CD4-positive, alpha-beta T cell treated with Interleukin-15 for 4 hours (primary cell): ENCODE results near the gene OLA1.

Experiments used
- DNase-seq: peaks from one replicate; pipeline ENCODE4 v3.0.0-alpha.2; 2020; ENCODE audit warnings: low spot score

The OLA1 gene

DNA sequence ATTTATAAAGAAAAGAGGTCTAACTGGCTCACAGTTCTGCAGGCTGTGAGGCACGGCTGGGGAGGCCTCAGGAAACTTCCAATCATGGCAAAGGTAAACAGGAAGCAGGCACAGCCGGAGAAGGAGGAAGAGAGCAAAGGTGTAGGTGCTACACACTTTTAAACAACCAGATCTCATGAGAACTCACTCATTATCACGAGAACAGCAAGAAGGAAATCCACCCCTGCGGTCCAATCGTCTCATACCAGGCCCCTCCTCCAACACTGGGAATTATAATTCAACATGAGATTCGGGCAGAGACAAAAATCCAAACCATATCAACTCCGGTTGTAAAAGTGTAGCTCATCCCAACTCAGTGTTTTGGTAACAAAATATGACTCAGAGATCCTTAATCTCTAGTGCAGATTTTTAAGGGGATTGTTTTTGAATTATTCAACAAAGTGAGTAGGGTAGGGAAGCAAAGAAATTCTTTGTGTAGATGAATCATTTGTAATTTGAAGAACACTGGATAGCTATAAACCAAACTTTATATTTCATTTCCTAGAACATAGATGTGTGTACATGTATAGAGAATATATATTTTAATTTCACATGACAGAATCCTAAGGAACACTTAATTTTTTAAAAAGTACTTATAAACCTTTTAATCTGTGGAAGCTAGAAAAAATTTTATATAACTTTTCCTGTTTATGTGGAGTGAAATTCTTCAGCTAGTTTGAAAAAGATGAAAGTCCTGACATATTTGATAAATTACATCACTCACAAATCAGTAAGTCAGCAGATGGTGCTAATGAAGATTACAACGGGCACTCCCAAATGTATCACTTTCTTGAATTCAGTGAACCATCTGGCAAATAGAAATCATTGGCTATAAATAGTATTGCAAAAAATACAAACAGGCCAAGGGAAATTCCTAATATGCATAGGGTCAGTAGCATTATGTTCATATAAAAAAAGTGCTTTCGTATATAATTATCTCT lies 130.1 kb downstream of the OLA1 start:
- no peak for DNase-seq

DNA sequence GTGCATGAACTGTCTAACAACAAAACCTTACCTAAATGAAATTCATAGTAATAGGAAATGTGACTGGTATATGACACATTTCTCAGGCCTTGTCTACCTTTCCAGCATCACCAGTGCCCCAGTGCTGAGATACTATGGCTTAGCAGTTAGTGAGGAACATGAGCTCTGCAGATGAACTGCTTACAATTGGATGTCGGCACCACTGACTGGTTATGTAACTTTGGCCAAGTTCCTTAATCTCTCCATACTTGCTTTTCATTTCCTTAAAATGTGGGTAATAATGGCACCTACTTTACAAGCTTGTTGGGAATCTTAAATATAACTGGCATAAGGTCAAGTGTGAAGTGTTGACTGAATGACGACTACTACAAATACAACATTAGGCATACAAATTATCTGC lies 136.3 kb downstream of the OLA1 start:
- DNase-seq: no peak

DNA sequence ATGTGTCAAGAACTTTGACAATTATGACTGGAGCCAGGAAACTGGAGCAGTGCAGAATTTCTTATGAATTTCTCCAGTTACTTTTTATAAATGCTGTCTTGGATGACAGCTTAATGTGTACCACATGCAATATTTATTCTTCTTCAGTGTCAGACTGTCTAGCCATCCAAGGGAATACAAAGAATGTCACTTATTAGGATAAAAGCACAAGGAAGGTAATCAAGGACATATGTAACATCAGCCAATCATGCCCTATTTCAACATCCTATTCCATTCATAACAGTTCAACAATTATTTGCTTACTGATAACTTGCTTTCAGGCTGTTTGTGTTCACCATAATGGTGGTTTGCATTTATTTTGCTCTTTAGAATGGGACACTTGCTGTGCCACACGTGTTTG lies 139.8 kb downstream of the OLA1 start:
- DNase-seq: no peak

DNA sequence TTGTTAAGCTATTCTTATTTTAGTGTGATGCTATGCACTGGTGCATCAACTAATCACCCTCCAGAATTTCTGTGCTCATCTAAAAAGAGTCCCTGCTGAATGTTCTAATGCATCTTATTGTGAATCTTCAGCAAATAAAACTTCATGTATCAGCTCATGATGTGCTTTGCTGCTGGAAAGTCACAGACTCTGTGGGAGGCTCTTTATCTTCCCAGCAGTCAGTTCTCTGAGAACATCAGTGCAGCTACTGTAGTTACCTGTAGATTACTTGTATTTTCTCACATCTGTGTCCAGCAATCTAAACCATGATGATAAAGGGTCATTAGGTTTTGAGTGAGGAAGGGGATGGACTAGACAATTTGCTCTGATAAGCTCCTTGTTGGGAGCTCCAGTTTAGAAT lies 141.6 kb downstream of the OLA1 start:
- no peak for DNase-seq

DNA sequence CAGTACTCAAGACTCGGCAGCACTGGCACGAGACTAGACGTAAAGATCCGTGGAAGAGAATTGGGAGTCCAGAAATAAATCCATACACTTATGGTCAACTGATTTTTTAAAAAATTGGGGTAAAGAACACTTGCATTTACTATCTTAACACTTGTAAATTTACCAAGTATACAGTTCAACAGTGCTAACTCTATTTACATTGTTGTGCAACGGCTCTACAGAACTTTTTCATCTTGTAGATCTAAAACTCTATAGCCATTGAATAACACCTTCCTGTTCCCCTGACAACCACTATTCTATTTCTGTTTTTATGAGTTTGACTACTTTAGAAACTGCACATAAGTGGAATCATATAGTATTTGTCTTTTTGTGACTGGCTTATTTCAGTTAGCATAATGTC lies 153.8 kb downstream of the OLA1 start:
- DNase-seq: no peak

DNA sequence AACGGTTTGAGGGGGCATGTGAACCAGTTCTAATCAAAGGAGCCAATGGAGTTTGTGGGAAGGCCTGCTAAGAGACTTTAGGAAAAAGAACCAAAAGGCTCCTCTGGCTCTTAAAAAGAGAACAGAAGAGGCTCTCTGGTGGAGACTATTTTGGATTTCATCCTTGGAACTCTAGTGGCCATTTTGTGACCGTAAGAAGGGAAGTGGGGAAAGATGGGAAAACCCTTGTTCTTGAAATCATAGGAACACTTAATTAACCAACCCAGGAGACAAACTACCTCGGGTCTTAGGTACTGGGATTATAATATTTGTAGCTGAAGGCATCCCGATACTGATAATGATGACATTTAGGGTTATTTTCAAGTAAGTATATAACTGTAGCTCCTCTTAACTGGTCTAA lies 157.9 kb downstream of the OLA1 start:
- no peak for DNase-seq

DNA sequence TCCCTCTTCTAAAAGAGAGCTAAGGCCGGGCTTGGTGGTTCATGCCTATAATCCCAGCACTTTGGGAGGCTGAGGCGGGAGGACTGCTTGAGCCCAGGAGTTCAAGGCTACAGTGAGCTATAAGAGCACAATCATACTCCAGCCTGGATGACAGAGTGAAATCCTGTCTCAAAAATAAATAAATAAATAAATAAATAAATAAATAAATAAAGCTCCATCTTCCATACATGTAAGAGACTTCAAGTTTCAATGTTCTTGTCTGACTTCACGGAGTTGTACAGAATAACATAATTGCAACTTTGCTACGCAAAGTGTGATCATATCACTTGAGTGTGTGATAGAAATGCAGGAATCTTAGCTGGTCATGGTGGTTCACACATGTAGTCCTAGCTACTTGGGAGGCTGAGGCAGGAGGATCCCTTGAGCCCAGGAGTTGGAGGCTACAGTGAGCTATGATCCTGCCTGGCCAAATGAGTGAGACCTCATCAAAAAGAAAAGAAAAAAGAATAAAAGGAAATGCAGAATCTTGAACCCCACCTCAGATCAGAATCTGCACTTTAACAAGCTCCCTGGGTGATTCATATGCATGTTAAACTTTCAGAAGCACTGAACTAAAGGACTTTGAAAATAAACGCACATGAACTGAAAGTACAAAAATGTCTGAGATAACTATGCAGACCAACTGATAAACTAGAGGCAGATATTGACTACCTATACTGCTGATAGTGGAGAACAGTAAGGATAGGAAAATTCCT lies 159.4 kb downstream of the OLA1 start:
- DNase-seq: no peak

DNA sequence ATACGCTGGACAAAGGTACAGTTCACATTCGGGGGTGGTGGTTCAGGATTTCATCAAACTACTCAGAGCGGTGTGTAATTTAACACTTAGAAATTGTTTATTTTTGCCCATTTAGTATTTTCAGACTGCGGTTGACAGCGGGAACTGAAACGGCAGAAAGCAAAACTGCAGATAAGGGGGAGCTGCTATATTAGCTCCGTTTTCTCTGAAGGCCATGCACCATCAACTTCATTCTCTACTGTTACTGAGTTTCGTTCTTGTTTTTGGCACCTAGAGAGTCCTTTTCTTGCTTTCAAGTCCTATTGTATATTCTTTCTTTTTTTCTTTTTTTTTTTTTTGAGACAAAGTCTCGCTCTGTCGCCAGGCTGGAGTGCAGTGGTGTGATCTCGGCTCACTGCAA lies 161.6 kb downstream of the OLA1 start:
- no peak for DNase-seq

DNA sequence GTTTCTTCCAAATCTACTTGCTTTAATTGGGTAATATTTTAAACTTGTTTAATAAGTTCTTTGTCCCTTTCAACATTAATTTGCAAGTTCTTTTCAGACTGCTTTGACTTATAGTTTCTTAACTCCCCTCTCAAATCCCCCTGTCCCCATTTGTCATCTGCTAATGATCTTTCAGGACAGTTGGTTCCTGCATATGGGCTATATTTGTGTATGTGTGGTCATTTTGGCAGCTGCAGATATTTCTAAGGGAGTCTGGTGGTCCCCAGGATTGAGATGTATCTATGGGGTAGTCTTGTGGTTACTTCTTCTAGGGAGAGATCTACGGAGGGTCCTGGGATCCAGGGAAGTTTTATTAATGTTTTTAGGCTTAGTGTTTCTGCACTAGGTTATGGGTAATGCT lies 162.6 kb downstream of the OLA1 start:
- no peak for DNase-seq

DNA sequence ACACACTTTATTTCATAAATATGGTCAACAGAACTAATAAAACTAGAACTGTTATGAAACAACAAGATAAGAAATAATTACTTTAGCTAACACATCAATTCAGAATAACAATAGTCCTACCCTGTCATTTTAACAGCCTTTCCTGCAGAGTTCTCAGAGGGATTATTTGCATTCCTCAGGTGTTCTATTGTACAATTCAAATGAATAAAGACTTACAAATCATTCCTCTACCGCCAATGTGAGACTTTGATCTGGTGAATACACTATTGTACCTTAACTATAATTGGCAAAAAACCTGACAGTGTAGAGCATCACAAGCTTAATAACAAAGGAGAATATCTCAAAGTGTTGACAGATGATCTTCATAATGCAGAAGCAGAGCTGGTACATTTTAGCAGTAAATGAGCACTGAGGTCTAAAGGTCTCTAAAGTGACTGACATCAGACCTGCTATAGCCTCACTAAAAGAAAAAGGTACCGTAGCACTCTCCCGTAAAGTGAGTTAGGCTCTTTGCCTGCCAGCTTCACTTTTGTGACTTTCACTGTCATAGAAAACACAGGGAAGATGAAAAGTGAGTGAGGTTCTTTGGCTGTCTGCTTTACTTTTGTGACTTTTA lies 164.4 kb downstream of the OLA1 start:
- no peak for DNase-seq

DNA sequence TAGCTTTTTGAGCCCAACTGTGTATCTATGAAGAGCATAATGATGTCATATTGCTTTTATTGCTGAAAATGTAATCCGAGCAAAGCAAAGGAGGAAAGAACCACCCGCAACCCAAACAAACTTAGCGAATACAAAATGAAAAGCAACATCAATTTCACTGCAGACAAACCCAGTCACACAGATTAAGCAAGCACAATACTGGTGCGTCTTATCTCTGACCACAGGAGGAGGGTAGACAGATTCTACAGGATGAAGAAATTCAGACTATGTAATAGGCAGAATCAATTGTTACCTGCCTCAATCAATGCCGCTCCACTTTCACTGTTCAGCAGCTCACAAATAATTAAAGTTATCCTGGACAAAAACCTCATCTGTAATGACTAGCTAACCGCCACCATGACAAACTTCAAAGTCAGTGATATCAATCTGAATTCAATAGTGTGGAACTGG lies 167.6 kb downstream of the OLA1 start:
- DNase-seq: no peak

DNA sequence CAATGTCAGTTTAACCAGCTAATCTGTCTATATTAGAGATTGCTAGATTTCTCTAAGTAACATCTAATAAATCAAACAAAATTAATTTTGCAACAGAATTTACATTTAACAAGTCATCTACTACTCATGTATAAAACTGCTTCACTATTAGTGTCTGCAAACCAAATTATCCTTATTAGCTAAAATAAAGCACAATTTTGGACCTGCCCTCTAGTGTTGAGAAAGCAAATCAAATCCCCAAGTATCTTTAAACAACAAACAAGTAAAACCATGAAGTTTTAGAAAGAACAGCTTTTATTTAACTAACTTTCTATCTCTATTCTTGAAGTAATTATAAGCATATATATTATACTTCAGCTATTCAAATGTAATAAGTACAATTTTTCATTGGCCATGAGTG lies 170.1 kb downstream of the OLA1 start:
- DNase-seq: no peak

DNA sequence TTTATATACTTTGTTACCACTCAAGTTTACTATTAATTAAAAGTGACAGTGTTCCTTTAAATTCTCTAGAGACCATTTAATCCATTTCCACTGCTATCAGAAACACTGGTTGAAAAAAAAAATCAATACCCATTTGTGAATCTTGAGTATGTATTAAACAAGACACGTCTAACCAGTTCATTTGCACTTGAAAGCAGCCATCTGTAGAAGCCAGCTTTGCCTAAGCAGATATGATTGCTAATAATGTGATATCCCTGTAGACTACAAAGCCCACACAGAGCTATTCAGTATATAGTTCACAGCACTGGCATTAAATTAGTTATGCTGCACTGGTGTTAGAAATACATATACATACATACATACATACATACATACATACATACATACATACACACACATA lies 171.4 kb downstream of the OLA1 start:
- DNase-seq: no peak

DNA sequence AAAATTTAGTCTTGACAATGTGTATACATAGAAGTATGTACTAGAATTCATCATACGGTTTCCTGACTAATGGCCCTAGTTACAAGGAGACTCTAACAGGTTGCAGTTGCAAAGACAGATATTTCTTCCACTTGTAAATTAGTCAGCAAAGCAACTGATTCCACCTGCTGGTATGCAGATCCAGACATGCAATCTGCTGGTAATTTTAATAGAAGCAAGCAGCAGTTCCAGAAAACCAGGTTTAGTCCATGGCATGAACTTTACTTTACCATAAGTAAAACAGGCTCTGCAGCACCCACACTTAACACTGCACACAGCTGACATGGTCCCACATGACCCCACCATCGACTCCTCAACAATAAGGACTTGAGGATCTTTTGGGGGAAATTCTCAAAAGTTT lies 172.3 kb downstream of the OLA1 start:
- DNase-seq: no peak

DNA sequence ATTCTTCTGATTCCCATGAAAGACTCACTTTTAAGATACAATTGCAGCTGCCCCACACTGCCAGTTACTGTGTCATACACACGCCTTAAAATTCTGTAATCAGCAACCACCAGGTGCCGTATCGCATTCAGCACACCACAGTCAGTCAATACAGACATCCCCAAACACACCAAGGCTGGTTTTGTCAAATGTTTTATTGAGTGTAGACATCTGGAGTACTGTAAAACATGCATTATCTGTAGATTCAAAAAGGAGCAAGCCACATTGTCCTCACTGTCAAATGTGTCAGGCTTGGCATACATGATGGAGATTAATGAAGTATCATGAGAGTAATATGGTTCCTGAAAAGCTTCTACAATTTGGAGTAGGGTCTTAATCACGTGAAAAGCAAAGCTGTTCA lies 173.5 kb downstream of the OLA1 start:
- DNase-seq: no peak

DNA sequence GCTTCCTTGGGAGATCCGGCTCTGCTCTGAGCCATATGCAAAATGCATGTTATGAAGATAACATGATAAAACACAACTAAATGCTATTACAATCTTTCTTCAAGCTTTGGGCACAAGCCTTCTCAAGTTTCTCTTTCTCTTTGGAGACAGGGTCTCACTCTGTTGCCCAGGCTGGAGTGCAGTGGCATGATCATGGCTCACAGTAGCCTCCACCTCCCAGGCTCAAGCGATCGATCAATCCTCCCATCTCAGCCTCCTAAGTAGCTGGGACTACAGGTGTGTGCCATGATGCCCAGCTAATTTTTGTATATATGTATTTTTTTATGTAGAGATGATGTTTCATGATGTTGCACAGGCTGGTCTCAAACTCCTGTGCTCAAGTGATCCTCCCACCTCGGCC lies 175.5 kb downstream of the OLA1 start:
- DNase-seq: no peak

DNA sequence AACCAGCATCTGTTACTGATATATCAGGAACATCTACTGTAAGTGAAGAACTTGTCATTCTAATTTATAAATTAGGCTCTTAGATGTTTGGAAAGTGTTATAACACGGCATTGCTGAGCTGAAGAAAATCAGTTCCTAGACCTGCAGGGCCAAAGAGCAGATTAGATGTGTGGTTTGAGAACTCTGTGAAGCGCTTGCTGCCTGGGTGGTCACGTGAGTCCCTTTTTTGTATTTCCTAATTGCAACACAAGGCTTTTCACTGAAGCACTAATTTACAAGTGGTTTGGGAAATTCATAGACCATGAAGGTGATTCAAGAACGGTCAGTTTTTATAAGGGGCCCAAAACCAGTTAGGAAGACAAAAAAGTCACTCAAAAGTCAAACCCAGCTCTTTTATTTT lies 176.3 kb downstream of the OLA1 start:
- no peak for DNase-seq

DNA sequence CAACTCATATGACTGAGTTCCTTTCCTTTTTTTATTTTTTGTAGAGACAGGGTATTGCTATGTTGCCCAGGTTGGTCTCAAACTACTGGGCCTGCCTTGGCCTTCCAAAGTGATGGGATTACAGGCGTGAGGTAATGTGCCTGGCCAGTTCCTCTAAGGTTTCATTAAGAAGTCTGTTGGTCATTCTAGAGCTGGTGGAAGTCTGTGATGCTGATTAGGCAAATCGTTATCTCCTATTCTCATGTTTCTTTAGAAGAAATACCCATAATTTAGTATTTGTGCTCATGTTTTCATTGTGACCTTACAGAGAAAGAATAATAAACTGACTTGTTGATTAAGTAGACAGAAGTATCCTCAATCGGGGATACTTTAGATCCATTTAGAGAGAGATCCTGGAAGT lies 177.0 kb downstream of the OLA1 start:
- no peak for DNase-seq

DNA sequence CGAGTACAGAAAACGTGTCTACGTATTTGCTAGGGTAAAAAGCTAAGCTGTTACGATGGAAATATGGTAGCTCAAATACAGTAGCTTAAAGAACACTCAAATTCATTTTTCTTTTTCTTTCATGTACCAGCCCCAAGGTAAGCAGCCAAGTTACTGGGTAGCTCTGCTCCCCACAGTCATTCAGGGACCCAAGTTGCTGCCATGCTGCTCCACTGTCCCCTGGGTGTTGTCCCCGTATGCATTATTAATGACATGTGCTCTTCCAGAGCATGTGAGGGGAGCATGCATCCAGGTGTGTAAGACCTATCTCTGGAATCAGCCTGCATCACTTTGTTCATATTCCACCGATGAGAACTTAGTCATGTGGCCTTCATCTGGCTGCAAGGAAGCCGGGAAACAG lies 178.1 kb downstream of the OLA1 start:
- DNase-seq: no peak

DNA sequence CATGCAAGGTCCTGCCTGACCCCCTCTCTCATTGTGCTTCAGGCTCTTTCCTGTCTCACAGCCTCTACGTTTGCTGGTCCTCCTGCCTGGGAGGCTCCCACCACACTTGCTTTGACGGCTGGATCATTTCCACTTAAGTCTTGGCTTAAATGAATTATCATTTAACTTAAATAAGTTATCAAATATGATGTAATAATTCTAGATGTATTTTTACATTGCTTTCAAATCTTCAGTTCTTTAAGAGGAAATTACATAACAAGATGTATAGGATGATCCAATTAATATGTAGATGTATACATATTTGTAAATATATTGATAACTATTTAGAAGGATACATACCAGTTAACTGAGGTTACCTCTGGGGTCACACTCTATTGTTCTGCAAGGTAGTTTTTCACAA lies 180.5 kb downstream of the OLA1 start:
- no peak for DNase-seq

DNA sequence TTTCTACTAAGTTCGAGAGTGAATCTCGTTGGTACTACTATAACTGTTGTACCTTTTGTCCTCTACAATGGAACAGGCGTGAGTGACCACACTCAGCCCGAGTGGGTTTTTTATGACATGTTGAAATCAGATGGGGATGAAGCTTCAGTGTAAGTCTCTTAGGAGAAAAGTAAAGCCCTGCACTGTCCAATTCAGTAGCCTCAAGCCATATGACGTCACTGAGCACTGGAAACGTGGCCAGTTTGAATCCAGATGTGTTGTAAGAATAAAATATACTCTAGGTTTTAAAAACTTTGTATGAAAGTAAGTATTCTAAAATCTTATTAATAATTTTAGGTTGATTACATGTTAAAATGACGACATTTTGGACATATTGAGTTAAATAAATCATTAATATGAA lies 181.5 kb downstream of the OLA1 start:
- no peak for DNase-seq

DNA sequence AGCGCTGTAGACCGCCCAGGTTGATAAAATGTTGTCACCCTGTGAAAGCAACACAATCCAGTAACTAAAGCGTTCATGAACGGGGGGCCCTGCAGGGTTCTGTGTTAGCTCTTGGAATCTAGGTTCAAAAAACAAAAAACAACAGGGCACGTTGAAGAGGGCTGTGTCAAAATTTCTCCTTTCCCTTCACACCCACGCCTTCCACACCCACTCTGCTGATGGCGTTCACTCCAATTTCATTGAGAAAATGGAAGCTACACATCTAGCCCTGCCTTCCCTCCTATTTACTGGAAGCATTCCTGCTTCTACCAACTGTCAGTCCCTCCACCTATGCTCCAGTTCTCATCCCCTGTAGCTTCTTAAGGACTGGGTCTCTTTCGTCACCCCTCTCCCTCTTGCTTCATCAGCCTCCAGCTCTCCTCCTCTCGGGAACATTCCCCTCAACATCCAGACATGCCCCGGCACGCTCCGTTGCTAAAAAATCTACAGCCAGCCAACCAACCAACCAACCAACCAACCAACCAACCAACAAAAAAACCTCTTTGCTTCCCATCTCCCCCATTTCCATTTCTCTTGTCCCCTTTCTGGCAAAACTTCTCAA lies 184.7 kb downstream of the OLA1 start:
- no peak for DNase-seq

DNA sequence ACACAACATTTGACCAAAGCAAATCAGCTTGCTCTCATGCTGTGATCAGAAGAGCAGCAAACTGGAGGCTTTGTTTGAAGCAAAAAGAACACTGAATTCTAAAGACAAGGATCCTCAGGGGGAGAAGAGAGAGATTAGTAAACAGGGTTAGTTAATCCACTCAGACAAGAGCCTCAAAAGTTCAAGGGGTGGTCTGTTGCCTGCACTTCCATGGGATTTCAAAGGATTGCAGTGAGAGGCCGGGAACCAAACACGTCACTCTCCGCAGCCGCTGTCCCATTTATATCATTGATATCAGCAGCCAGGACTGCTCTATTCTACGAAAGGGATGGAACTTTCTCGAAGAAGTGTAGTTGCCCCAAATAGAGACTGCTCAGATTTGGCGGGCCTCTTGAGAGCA lies 185.4 kb downstream of the OLA1 start:
- DNase-seq: no peak
